Osteocyte (in vitro differentiated cells): ENCODE results near the gene MUC5B. TPM values are rescaled to one million over a fixed set of nuclear protein-coding genes. Genes with fewer than 3 reads are reported as not detected.

Experiments
- DNase-seq: peaks from one replicate; pipeline ENCODE4 v3.0.0; 2021; ENCODE audit warnings: mixed read lengths; ENCODE audit not compliant: unreplicated experiment; ENCODE audit errors: extremely low spot score
- H3K27ac Mint-ChIP-seq: one replicate; pipeline ENCODE4 v1.8.0; 2021; ENCODE audit warnings: mild to moderate bottlenecking, mixed read lengths; ENCODE audit not compliant: unreplicated experiment
- H3K27me3 Mint-ChIP-seq: one replicate; pipeline ENCODE4 v1.8.0; 2021; ENCODE audit warnings: mixed read lengths; ENCODE audit not compliant: unreplicated experiment
- H3K36me3 Mint-ChIP-seq: one replicate; pipeline ENCODE4 v1.8.0; 2021; ENCODE audit warnings: mixed read lengths; ENCODE audit not compliant: unreplicated experiment
- H3K4me1 Mint-ChIP-seq: one replicate; pipeline ENCODE4 v1.8.0; 2021; ENCODE audit warnings: mixed read lengths; ENCODE audit not compliant: unreplicated experiment
- H3K4me3 Mint-ChIP-seq: one replicate; pipeline ENCODE4 v1.8.0; 2021; ENCODE audit warnings: mild to moderate bottlenecking, moderate library complexity, mixed read lengths; ENCODE audit not compliant: unreplicated experiment
- H3K9me3 Mint-ChIP-seq: one replicate; pipeline ENCODE4 v1.8.0; 2021; ENCODE audit warnings: mixed read lengths; ENCODE audit not compliant: unreplicated experiment
- CTCF ChIP-seq: fragments of 200-600 bp; sonication (generic); IDR thresholded peaks from 2 replicates; pipeline ENCODE4 v1.5.0; 2021; ENCODE audit warnings: antibody characterized with exemption, mild to moderate bottlenecking, moderate library complexity
- total RNA-seq: library from RNA; stranded (reverse); gene quantifications from 2 replicates; pipeline ENCODE4 v1.2.1, GENCODE V29; 2021

The MUC5B gene
- total RNA-seq, 1 donor from 2014 or later: not detected

DNA sequence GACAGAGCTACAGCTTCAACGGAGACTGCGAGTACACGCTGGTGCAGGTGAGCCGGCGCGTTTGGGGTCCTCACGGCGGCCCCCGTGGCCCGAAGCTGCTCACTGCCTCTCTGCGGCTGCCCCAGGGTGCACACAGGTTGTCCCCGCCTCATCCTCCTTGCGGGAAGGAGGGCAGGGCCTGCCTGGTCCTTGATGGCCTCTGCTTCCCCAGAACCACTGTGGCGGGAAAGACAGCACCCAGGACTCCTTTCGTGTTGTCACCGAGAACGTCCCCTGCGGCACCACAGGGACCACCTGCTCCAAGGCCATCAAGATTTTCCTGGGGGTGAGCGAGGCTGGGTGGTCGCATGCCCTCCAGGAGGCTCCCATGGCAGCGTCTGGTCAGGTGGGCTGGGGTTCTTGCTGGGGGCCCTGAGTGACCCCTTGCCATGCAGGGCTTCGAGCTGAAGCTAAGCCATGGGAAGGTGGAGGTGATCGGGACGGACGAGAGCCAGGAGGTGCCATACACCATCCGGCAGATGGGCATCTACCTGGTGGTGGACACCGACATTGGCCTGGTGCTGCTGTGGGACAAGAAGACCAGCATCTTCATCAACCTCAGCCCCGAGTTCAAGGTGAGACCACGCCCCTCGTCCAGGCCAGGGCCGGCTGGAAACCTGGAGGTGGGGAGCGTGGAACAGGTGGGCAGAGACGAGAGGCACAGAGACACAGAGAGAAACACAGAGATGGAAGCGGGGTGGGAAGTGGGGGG, 45.7 kb upstream of the MUC5B start:
- H3K27me3 Mint-ChIP-seq: no peaks in the 10 kb centered on the region
- peaks cover 4% of the 10 kb centered on the region for H3K9me3 Mint-ChIP-seq
- no peaks in the 10 kb centered on the region for H3K4me1 Mint-ChIP-seq
- no peaks in the 10 kb centered on the region for H3K36me3 Mint-ChIP-seq
- H3K27ac Mint-ChIP-seq: no peak overlapping the region
- DNase-seq: no peak
- H3K4me3 Mint-ChIP-seq: no peak overlapping the region
- no peak for TF ChIP-seq CTCF

DNA sequence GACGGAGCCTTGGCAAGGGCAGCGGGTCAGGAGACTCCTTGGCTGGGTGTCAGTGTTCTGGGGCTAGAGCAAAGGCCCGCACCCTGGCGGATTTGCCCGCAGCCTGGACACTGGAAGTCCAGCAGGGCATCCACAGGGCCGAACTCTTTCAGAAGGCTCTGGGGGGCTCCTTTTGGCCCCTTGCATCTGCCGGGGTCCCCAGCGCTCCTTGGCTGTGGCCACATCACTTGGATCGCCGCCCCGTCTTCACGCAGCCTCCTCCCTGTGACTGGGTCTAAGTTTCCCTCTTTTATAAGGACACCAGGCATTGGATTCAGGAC, 45.1 kb upstream of the MUC5B start:
- Mint-ChIP-seq H3K36me3 (no peaks in the 10 kb centered on the region), H3K9me3 (peaks cover 4% of the 10 kb centered on the region), H3K27ac (no peak overlapping the region), H3K27me3 (no peaks in the 10 kb centered on the region), H3K4me1 (no peaks in the 10 kb centered on the region), H3K4me3 (no peak overlapping the region)
- no peak for TF ChIP-seq CTCF
- DNase-seq: no peak

DNA sequence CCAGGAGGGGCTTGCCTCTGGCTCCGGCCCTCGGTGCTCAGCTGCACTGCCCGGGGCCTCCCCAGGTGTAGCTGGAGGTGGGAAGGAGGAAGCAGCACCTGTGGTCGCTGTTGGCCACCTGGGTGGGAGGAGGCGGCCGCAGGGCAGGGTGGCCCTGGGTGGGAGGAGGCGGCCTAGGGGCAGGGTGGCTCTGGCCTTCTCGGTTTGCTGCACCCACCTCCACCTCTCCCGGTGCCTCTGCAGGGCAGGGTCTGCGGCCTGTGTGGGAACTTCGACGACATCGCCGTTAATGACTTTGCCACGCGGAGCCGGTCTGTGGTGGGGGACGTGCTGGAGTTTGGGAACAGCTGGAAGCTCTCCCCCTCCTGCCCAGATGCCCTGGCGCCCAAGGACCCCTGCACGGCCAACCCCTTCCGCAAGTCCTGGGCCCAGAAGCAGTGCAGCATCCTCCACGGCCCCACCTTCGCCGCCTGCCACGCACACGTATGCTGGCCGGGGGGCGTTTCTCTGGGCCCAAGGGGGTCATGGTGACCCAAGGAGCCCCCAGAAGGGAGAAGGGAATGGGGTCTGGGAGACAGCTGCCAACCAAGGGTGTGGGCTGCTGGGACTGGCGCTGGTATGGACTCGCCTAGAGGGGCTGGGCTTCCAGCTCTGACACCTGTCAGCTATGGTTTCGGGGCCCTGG, 44.5 kb upstream of the MUC5B start:
- Mint-ChIP-seq H3K4me3 (no peak overlapping the region), H3K27ac (no peak overlapping the region), H3K4me1 (no peaks in the 10 kb centered on the region), H3K36me3 (no peaks in the 10 kb centered on the region), H3K9me3 (peaks cover 4% of the 10 kb centered on the region), H3K27me3 (no peaks in the 10 kb centered on the region)
- no peak for TF ChIP-seq CTCF
- DNase-seq: no peak

- H3K4me3 Mint-ChIP-seq: no peak overlapping the region
- H3K4me1 Mint-ChIP-seq: no peaks in the 10 kb centered on the region
- no peak overlapping the region for H3K27ac Mint-ChIP-seq
- no peak for TF ChIP-seq CTCF
- no peaks in the 10 kb centered on the region for H3K36me3 Mint-ChIP-seq
- DNase-seq: no peak
- peaks cover 4% of the 10 kb centered on the region for H3K9me3 Mint-ChIP-seq
- H3K27me3 Mint-ChIP-seq: no peaks in the 10 kb centered on the region
Measured at GRCh38 chr11:1178906-1179305, 44.0 kb upstream of the MUC5B start.

- Mint-ChIP-seq H3K4me1 (no peaks in the 10 kb centered on the region), H3K36me3 (no peaks in the 10 kb centered on the region), H3K9me3 (peaks cover 4% of the 10 kb centered on the region), H3K27me3 (no peaks in the 10 kb centered on the region), H3K27ac (no peak overlapping the region), H3K4me3 (no peak overlapping the region)
- DNase-seq: no peak
- TF ChIP-seq CTCF: no peak
Measured at GRCh38 chr11:1179641-1180040, 43.2 kb upstream of the MUC5B start.
